Liver (tissue), 9 donors: Measurements from ENCODE around the gene KRT81. TPM values are rescaled to one million over a fixed set of nuclear protein-coding genes. Genes with fewer than 3 reads are reported as not detected.
A peak's percentile ranks its signal among the peaks of the same experiment; 100 is the strongest.

Experiments used
- DNase-seq: peaks from one replicate; pipeline ENCODE4 v3.0.0-alpha.2; 2017; ENCODE audit warnings: low spot score
- H3K27ac ChIP-seq, 2 donors: one replicate each; pipeline ENCODE4 v1.7.0; 2013; ENCODE audit warnings: inconsistent platforms in 2 of 2, low read length in 2 of 2, control low read depth in 1 of 2, low read depth in 1 of 2, mild to moderate bottlenecking in 1 of 2
- H3K27me3 ChIP-seq, 4 donors: one replicate each; pipeline versions ENCODE4 v1.6.1 to v1.7.0; 2013; ENCODE audit warnings: low read length in 3 of 4, inconsistent platforms in 1 of 4, mild to moderate bottlenecking in 1 of 4, moderate library complexity in 1 of 4; ENCODE audit not compliant: control insufficient read depth in 4 of 4, insufficient read depth in 4 of 4
- H3K36me3 ChIP-seq, 4 donors: one replicate each; pipeline versions ENCODE4 v1.6.1 to v1.7.0; 2013; ENCODE audit warnings: low read length in 3 of 4, mild to moderate bottlenecking in 3 of 4, low read depth in 1 of 4, moderate library complexity in 1 of 4; ENCODE audit not compliant: control insufficient read depth in 4 of 4, insufficient read depth in 3 of 4
- H3K4me1 ChIP-seq, 4 donors: one replicate each; pipeline versions ENCODE4 v1.6.1 to v1.7.0; 2013; ENCODE audit warnings: low read length in 3 of 4, mild to moderate bottlenecking in 3 of 4, moderate library complexity in 1 of 4; ENCODE audit not compliant: control insufficient read depth in 4 of 4, insufficient read depth in 4 of 4
- H3K4me3 ChIP-seq, 3 donors: one replicate each; pipeline versions ENCODE4 v1.6.1 to v1.7.0; 2013; ENCODE audit warnings: low read length in 3 of 3, control low read depth in 1 of 3, low read depth in 1 of 3, mild to moderate bottlenecking in 1 of 3
- H3K9ac ChIP-seq, 2 donors: one replicate each; pipeline ENCODE4 v1.7.0; 2013; ENCODE audit warnings: low read length in 2 of 2, mild to moderate bottlenecking in 2 of 2, moderate library complexity in 2 of 2, control low read depth in 1 of 2, low read depth in 1 of 2
- H3K9me3 ChIP-seq, 4 donors: one replicate each; pipeline versions ENCODE4 v1.6.1 to v1.7.0; 2013; ENCODE audit warnings: low read length in 3 of 4; ENCODE audit not compliant: control insufficient read depth in 4 of 4
- EGR1 ChIP-seq, 2 donors: IDR thresholded peaks; 2 replicates each; pipeline ENCODE4 v1.6.1; 2016 to 2018; ENCODE audit warnings: antibody characterized with exemption in 2 of 2, low read depth in 2 of 2
- HNF4A ChIP-seq, 2 donors: conservative IDR thresholded peaks; 2 replicates each; pipeline ENCODE4 v1.6.1; 2016; ENCODE audit warnings: antibody characterized with exemption in 2 of 2, mild to moderate bottlenecking in 2 of 2
- HNF4G ChIP-seq: IDR thresholded peaks from 2 replicates; pipeline ENCODE4 v1.6.1; 2016; ENCODE audit warnings: antibody characterized with exemption
- JUND ChIP-seq, 2 donors: IDR thresholded peaks; 2 replicates each; pipeline ENCODE4 v1.6.1; 2016; ENCODE audit warnings: antibody characterized with exemption in 2 of 2
- NR2F2 ChIP-seq: IDR thresholded peaks from 2 replicates; pipeline ENCODE4 v1.6.1; 2016; ENCODE audit warnings: antibody characterized with exemption
- RXRA ChIP-seq, 2 donors: IDR thresholded peaks; 2 replicates each; pipeline ENCODE4 v1.6.1; 2017 to 2018; ENCODE audit warnings: antibody characterized with exemption in 2 of 2, mild to moderate bottlenecking in 1 of 2
- SP1 ChIP-seq: IDR thresholded peaks from 2 replicates; pipeline ENCODE4 v1.6.1; 2018; ENCODE audit warnings: antibody characterized with exemption, mild to moderate bottlenecking
- TAF1 ChIP-seq: conservative IDR thresholded peaks from 2 replicates; pipeline ENCODE4 v1.6.1; 2016; ENCODE audit warnings: antibody characterized with exemption, mild to moderate bottlenecking
- YY1 ChIP-seq: IDR thresholded peaks from 2 replicates; pipeline ENCODE4 v1.6.1; 2016; ENCODE audit warnings: antibody characterized with exemption, mild to moderate bottlenecking
- WGBS: extraction: QIAGEN DNeasy Blood & Tissue Kit; methylation state at CpG from one replicate; pipeline ENCODE4 v1.1.7; 2013; 5-methylcytosine and 5-hydroxymethylcytosine counted together
- polyA plus RNA-seq, 2 donors: library from polyadenylated mRNA; stranded (reverse) in 1 of 2; unstranded in 1 of 2; fragments of 200-250 nt in 1 of 2; fragments of >200 nt in 1 of 2; fragmentation: Nextera tagmentation in 1 of 2; extraction: Ambion mirVana in 1 of 2; gene quantifications; one replicate each; pipeline versions ENCODE4 v1.2.1 to v1.2.3, GENCODE V29; 2013 to 2015
- total RNA-seq, 2 donors: library from RNA; depleted of rRNA; stranded (reverse); fragments of >200 nt; gene quantifications; one replicate each; pipeline ENCODE4 v1.2.3, GENCODE V29; 2014
- TF ChIP-seq, protein P1 (sequence below): IDR thresholded peaks from 2 replicates; pipeline ENCODE4 v1.6.1; 2016; ENCODE audit warnings: antibody characterized with exemption
- TF ChIP-seq, protein P2 (sequence below): IDR thresholded peaks from 2 replicates; pipeline ENCODE4 v1.6.1; 2016; ENCODE audit warnings: antibody characterized with exemption
- TF ChIP-seq, protein P3 (sequence below): IDR thresholded peaks from 2 replicates; pipeline ENCODE4 v1.6.1; 2016; ENCODE audit warnings: antibody characterized with exemption, mild to moderate bottlenecking
- TF ChIP-seq, protein P4 (sequence below): fragments of 150-350 bp; IDR thresholded peaks from 2 replicates; pipeline ENCODE4 v1.5.1; 2017; ENCODE audit warnings: improper control_type of control experiment, low read depth, low read length; ENCODE audit not compliant: missing input control
- donor health status: healthy.
- donor health status: healthy.
- donor health status: healthy.
- donor health status: healthy.
- donor health status: healthy.

KRT81 gene
- total and polyA plus RNA-seq, 4 donors: not detected

DNA sequence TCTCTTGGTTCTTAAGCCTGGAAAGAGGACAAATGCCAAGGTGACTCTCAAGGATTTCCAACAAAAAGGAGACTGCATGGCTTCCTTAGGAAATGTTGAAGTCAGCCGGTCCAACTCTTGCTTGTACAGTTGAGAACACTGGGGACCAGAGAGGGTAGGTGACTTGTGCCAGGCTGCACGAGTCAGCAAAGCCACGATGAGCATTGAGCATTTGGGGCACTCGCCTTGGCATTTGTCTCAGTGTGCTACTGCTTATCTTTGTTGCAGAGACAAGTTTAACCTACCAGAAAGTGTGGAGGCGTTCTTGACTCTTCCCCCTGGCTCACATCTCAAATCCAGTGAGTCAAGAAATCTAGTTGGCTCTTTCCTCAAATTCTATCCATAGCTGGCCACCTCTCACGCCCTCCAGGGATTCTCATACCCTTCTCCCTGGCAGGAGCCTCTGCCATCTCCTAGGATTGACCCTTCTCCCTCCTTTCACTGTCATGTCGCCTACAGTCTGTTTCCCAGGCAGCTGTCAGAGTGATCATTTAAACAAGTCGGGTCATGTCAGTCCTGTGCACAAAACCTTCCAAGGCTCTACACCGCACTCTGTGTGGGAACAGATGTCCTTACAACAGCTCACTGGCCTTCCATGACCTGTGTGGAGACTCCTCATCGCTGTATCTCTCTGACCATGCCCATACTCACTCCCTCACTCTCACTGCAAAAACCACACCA, 47.1 kb upstream of the KRT81 start:
- no peak overlapping the region for H3K4me3 ChIP-seq
- no peak for TF ChIP-seq HNF4G
- no peak for TF ChIP-seq TAF1
- H3K27ac ChIP-seq: no peak overlapping the region
- H3K4me1 ChIP-seq: peaks cover 0 to 12% (median 10%) of the 10 kb centered on the region in 4 donors
- H3K9ac ChIP-seq: no peak overlapping the region
- no peaks in the 10 kb centered on the region for H3K36me3 ChIP-seq
- DNase-seq: no peak
- peaks cover 0 to 3% (median 0%) of the 10 kb centered on the region in 4 donors for H3K9me3 ChIP-seq
- no peaks in the 10 kb centered on the region for H3K27me3 ChIP-seq
- WGBS: 82% methylated on average over 10 of the region's 10 CpGs

DNA sequence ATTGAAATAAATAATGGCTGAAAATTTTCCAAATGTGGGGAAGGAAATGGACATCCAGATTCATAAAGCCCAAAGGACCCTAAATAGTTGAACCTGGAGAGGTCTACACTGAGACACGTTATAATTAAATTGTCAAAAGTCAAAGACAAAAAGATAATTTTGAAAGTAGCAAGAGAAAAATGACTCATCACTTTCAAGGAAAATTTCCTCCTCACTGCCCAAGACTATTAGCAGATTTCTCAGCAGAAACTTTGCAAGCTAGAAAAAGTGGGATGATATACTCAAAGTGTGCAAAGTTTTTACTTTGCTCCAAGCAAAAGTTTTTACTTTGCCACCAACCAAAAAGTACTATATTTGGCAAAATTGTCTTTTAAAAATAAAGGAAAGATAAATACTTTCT, 45.7 kb upstream of the KRT81 start:
- WGBS: 79% methylated on average over 1 of the region's 1 CpG
- no peaks in the 10 kb centered on the region for H3K9me3 ChIP-seq
- H3K27me3 ChIP-seq: no peaks in the 10 kb centered on the region
- H3K4me1 ChIP-seq: peaks cover 0 to 16% (median 13%) of the 10 kb centered on the region in 4 donors
- H3K27ac ChIP-seq: no peak overlapping the region
- TF ChIP-seq, protein P1, sequence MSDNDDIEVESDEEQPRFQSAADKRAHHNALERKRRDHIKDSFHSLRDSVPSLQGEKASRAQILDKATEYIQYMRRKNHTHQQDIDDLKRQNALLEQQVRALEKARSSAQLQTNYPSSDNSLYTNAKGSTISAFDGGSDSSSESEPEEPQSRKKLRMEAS: no peak
- no peak for TF ChIP-seq EGR1 (IDR thresholded peaks at IDR 0.05; ENCODE audit: low read depth in 2 of 2)
- no peak for TF ChIP-seq HNF4G
- TF ChIP-seq NR2F2: no peak
- no peak overlapping the region for H3K9ac ChIP-seq
- no peaks in the 10 kb centered on the region for H3K36me3 ChIP-seq
- DNase-seq: no peak
- no peak overlapping the region for H3K4me3 ChIP-seq

DNA sequence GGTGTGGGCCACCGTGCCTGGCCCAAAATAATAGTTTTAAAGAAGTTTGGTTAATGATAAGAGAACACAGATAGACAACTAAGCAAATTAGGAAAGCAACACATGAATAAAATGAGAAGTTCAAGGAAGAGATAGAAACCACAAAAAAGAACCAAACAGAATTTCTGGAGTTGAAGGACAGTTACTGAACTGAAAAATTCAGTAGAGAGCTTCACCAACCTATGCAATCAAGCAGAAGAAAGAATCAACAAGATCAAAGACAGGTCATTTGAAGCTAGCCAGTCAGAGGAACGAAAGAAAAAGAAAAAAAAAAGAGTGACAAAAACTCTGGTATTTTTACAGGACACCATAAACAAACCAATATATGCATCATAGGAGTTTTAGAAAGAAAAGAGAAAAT, 45.3 kb upstream of the KRT81 start:
- H3K4me3 ChIP-seq: no peak overlapping the region
- no peaks in the 10 kb centered on the region for H3K36me3 ChIP-seq
- WGBS: 79% methylated on average over 2 of the region's 2 CpGs
- H3K27me3 ChIP-seq: no peaks in the 10 kb centered on the region
- H3K27ac ChIP-seq: no peak overlapping the region
- no peak for DNase-seq
- no peaks in the 10 kb centered on the region for H3K9me3 ChIP-seq
- TF ChIP-seq TAF1: no peak
- no peak overlapping the region for H3K9ac ChIP-seq
- H3K4me1 ChIP-seq: peaks cover 0 to 20% (median 16%) of the 10 kb centered on the region in 4 donors

DNA sequence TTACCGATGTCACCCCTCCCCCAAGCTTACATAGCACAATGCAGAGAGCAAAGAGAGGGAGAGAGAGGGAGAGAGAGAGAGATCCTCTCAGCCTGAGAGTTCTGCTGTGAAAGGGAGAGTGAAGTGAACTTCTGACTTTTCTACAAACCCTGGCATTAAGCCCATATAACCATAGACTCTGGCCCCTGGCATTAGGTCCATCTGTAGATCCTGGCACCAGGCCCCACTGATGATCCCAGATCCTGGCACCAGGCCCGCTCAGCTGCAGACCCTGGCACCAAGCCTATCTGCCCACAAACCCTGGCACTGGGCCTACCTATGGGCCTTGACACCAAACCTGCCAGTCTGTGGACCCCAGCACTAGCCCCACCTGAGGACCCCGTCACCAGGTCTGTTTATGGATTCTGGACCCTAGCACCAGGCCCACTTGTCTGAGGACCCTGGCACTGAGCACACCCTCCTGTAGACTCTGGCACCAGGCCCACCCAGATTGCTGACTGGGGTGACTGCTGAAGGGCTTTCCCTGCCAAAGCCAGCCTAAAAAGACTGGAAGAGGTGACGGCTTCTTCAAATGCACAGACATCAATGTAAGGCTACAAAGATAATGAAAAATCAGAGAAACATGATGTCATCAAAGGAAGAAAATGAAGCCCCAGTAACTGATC, 44.4 kb upstream of the KRT81 start:
- WGBS: 33% methylated on average over 4 of the region's 4 CpGs
- DNase-seq: no peak
- Histone ChIP-seq H3K9ac (no peak overlapping the region), H3K9me3 (no peaks in the 10 kb centered on the region), H3K27ac (peak overlapping the region in 1 of 2 donors; percentile 29), H3K36me3 (no peaks in the 10 kb centered on the region), H3K4me1 (peaks cover 0 to 29% (median 23%) of the 10 kb centered on the region in 4 donors), H3K27me3 (no peaks in the 10 kb centered on the region), H3K4me3 (no peak overlapping the region)
- TF ChIP-seq TAF1 (no peak), EGR1 (IDR thresholded peaks at IDR 0.05; ENCODE audit: low read depth in 2 of 2) (no peak), JUND (IDR thresholded peaks at IDR 0.05) (peak in 1 of 2 donors; percentile 59), YY1 (peak; percentile 28), HNF4A (conservative IDR thresholded peaks at IDR 0.05) (peak; percentile 96 to 97), SP1 (peak; percentile 86), NR2F2 (no peak), RXRA (IDR thresholded peaks at IDR 0.05) (peak; percentile 77 to 85), HNF4G (peak; percentile 85)
- TF ChIP-seq, protein P1: no peak
- TF ChIP-seq, protein P2, sequence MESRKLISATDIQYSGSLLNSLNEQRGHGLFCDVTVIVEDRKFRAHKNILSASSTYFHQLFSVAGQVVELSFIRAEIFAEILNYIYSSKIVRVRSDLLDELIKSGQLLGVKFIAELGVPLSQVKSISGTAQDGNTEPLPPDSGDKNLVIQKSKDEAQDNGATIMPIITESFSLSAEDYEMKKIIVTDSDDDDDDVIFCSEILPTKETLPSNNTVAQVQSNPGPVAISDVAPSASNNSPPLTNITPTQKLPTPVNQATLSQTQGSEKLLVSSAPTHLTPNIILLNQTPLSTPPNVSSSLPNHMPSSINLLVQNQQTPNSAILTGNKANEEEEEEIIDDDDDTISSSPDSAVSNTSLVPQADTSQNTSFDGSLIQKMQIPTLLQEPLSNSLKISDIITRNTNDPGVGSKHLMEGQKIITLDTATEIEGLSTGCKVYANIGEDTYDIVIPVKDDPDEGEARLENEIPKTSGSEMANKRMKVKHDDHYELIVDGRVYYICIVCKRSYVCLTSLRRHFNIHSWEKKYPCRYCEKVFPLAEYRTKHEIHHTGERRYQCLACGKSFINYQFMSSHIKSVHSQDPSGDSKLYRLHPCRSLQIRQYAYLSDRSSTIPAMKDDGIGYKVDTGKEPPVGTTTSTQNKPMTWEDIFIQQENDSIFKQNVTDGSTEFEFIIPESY: peak; percentile 66
- TF ChIP-seq, protein P3, sequence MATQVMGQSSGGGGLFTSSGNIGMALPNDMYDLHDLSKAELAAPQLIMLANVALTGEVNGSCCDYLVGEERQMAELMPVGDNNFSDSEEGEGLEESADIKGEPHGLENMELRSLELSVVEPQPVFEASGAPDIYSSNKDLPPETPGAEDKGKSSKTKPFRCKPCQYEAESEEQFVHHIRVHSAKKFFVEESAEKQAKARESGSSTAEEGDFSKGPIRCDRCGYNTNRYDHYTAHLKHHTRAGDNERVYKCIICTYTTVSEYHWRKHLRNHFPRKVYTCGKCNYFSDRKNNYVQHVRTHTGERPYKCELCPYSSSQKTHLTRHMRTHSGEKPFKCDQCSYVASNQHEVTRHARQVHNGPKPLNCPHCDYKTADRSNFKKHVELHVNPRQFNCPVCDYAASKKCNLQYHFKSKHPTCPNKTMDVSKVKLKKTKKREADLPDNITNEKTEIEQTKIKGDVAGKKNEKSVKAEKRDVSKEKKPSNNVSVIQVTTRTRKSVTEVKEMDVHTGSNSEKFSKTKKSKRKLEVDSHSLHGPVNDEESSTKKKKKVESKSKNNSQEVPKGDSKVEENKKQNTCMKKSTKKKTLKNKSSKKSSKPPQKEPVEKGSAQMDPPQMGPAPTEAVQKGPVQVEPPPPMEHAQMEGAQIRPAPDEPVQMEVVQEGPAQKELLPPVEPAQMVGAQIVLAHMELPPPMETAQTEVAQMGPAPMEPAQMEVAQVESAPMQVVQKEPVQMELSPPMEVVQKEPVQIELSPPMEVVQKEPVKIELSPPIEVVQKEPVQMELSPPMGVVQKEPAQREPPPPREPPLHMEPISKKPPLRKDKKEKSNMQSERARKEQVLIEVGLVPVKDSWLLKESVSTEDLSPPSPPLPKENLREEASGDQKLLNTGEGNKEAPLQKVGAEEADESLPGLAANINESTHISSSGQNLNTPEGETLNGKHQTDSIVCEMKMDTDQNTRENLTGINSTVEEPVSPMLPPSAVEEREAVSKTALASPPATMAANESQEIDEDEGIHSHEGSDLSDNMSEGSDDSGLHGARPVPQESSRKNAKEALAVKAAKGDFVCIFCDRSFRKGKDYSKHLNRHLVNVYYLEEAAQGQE: peak; percentile 65
- TF ChIP-seq, protein P4, sequence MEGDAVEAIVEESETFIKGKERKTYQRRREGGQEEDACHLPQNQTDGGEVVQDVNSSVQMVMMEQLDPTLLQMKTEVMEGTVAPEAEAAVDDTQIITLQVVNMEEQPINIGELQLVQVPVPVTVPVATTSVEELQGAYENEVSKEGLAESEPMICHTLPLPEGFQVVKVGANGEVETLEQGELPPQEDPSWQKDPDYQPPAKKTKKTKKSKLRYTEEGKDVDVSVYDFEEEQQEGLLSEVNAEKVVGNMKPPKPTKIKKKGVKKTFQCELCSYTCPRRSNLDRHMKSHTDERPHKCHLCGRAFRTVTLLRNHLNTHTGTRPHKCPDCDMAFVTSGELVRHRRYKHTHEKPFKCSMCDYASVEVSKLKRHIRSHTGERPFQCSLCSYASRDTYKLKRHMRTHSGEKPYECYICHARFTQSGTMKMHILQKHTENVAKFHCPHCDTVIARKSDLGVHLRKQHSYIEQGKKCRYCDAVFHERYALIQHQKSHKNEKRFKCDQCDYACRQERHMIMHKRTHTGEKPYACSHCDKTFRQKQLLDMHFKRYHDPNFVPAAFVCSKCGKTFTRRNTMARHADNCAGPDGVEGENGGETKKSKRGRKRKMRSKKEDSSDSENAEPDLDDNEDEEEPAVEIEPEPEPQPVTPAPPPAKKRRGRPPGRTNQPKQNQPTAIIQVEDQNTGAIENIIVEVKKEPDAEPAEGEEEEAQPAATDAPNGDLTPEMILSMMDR: no peak
